ENCODE measurements around the gene EPHB6.

DNA sequence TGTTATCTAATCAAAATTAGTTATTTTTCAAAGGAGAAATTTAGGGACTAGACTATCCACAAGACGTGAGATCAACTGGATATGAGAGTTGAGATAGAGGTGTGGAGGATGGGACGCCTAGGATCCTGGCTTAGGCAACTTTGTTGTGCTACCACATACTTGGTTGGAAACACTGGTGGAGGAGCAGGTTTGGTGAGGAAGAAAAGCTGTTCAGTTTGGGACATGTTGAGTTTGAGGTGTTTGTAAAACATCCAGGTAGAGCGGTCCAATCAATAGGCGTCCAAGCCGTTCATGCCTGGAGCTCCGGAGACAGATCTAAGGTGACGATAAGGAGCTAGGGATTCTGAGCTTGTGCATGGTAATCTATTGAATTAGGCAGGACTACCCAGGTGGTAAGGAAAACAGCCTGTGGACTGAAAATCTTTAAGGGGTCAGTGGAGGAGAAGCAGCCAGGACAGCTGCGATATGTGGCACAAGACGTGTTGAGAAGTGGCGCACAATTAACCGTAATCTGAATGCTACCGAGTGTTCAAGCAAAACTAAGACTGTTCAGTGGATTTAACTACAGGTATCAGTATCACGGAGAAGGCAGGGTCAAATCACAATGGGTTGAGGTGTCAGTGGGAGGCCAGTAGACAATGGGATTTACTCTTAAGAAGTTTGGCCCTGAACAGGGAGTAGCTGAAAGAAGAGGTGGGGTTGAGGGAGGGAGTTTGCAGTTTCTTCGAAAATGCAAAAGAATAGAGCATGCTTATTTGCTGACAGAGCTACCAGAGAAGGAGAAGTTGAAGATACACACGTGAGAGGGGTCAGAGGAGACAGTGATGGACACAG is 46.8 kb downstream of the EPHB6 start:
- TF ChIP-seq IRF5 (IDR thresholded peaks at IDR 0.05; ENCODE audit: borderline replicate concordance), result no peak
- TF ChIP-seq CTCF (IDR thresholded peaks at IDR 0.05 in 2 of 3, conservative IDR thresholded peaks at IDR 0.05 in 1 of 3; ENCODE audit: control insufficient read depth in 2 of 3, extremely low read depth in 1 of 3, insufficient read depth in 1 of 3, low read depth in 3 of 3, low read length in 3 of 3), result no peak
- TF ChIP-seq JUND (IDR thresholded peaks at IDR 0.05; ENCODE audit: low read depth, low read length), result no peak
- no peak for TF ChIP-seq HDAC6 (IDR thresholded peaks at IDR 0.05; ENCODE audit: unreplicated experiment)
- TF ChIP-seq POLR2AphosphoS5 (IDR thresholded peaks at IDR 0.05; ENCODE audit: low read length), result no peak
- TF ChIP-seq EZH2 (IDR thresholded peaks at IDR 0.05; ENCODE audit: borderline replicate concordance, control insufficient read depth, low read depth, low read length), result no peak
- no peak for TF ChIP-seq POLR2A (IDR thresholded peaks at IDR 0.05; ENCODE audit: low read depth, low read length)
- no peak for TF ChIP-seq SRF (IDR thresholded peaks at IDR 0.05; ENCODE audit: low read depth in 2 of 2, low read length in 2 of 2)
- TF ChIP-seq EP300 (IDR thresholded peaks at IDR 0.05; ENCODE audit: borderline replicate concordance in 1 of 2, control insufficient read depth in 1 of 2, low read depth in 2 of 2, low read length in 2 of 2), result no peak
